Osteoblast (primary cell): ENCODE measurements around the gene PHLDA1. TPM values are rescaled to one million over a fixed set of nuclear protein-coding genes. Genes with fewer than 3 reads are reported as not detected.

Experiments
- DNase-seq: peaks from one replicate; pipeline ENCODE4 v3.0.0; 2011; ENCODE audit warnings: low spot score, mixed read lengths; ENCODE audit not compliant: insufficient read length; ENCODE audit errors: missing footprints
- H2AFZ ChIP-seq: 2 replicates; pipeline ENCODE4 v1.6.0; 2011; ENCODE audit warnings: mild to moderate bottlenecking, low read length
- H3K27ac ChIP-seq: 2 replicates; pipeline ENCODE4 v1.5.1; 2011; ENCODE audit warnings: mild to moderate bottlenecking, low read depth, low read length, moderate library complexity
- H3K27me3 ChIP-seq: 2 replicates; pipeline ENCODE4 v1.6.0; 2012; ENCODE audit warnings: mild to moderate bottlenecking, control low read depth, inconsistent platforms, low read length, moderate library complexity; ENCODE audit not compliant: insufficient read depth
- H3K36me3 ChIP-seq: 2 replicates; pipeline ENCODE4 v1.5.1; 2011; ENCODE audit warnings: mild to moderate bottlenecking, low read length, control low read depth, moderate library complexity; ENCODE audit not compliant: insufficient read depth
- H3K4me1 ChIP-seq: 2 replicates; pipeline ENCODE4 v1.5.1; 2011; ENCODE audit warnings: mild to moderate bottlenecking, low read length, control low read depth, moderate library complexity; ENCODE audit not compliant: insufficient read depth
- H3K4me2 ChIP-seq: 2 replicates; pipeline ENCODE4 v1.6.0; 2011; ENCODE audit warnings: mild to moderate bottlenecking, low read length; ENCODE audit not compliant: insufficient read depth
- H3K4me3 ChIP-seq: fragments of 200-600 bp; sonication (generic); 3 replicates; pipeline ENCODE4 v1.5.1; 2012; ENCODE audit warnings: mild to moderate bottlenecking, low read length, inconsistent platforms; ENCODE audit not compliant: insufficient read depth
- H3K79me2 ChIP-seq: 2 replicates; pipeline ENCODE4 v1.6.0; 2012; ENCODE audit warnings: mild to moderate bottlenecking, low read length, control low read depth, inconsistent platforms; ENCODE audit not compliant: insufficient read depth
- H3K9me3 ChIP-seq: 2 replicates; pipeline ENCODE4 v1.5.1; 2011; ENCODE audit warnings: low read depth, low read length, control low read depth
- H4K20me1 ChIP-seq: 2 replicates; pipeline ENCODE4 v1.6.0; 2012; ENCODE audit warnings: mild to moderate bottlenecking, low read length, control low read depth; ENCODE audit not compliant: insufficient read depth
- CTCF ChIP-seq: IDR thresholded peaks from 2 replicates; pipeline ENCODE4 v1.5.1; 2011; ENCODE audit warnings: mild to moderate bottlenecking, low read depth, low read length, moderate library complexity; ENCODE audit errors: extremely low read depth
- total RNA-seq: library from RNA; depleted of rRNA; stranded (reverse); fragments of >200 nt; gene quantifications from 2 replicates; pipeline ENCODE4 v1.2.3, GENCODE V29; 2012

PHLDA1 gene
- total RNA-seq, 1 donor = 111 TPM

GRCh38 chr12:76012644-76013043, 18.9 kb downstream of the PHLDA1 start:
- no peak for TF ChIP-seq CTCF
- Histone ChIP-seq H3K4me1 (peaks cover 14% of the 10 kb centered on the region), H3K36me3 (no peaks in the 10 kb centered on the region), H3K79me2 (no peaks in the 10 kb centered on the region), H3K4me3 (no peak overlapping the region), H3K4me2 (no peak overlapping the region), H4K20me1 (no peaks in the 10 kb centered on the region), H3K27ac (no peak overlapping the region), H2AFZ (no peak overlapping the region), H3K9me3 (no peaks in the 10 kb centered on the region), H3K27me3 (no peaks in the 10 kb centered on the region)
- DNase-seq = no peak

- H2AFZ ChIP-seq = peak overlapping the region; percentile 64
- H3K9me3 ChIP-seq = no peaks in the 10 kb centered on the region
- no peaks in the 10 kb centered on the region for H3K36me3 ChIP-seq
- peaks cover 11% of the 10 kb centered on the region for H3K4me1 ChIP-seq
- peak overlapping the region; percentile 32 for H3K27ac ChIP-seq
- no peaks in the 10 kb centered on the region for H3K79me2 ChIP-seq
- DNase-seq = peak; percentile 50
- H4K20me1 ChIP-seq = no peaks in the 10 kb centered on the region
- no peak overlapping the region for H3K4me3 ChIP-seq
- no peaks in the 10 kb centered on the region for H3K27me3 ChIP-seq
- no peak overlapping the region for H3K4me2 ChIP-seq
- TF ChIP-seq CTCF = no peak
Observed at GRCh38 chr12:76010732-76011458, 20.7 kb downstream of the PHLDA1 start.

- no peak for DNase-seq
- Histone ChIP-seq H3K27me3 (no peaks in the 10 kb centered on the region), H3K9me3 (no peaks in the 10 kb centered on the region), H3K36me3 (no peaks in the 10 kb centered on the region), H2AFZ (no peak overlapping the region), H3K4me3 (no peak overlapping the region), H3K79me2 (no peaks in the 10 kb centered on the region), H3K27ac (no peak overlapping the region), H4K20me1 (no peaks in the 10 kb centered on the region), H3K4me2 (no peak overlapping the region), H3K4me1 (peaks cover 8% of the 10 kb centered on the region)
- no peak for TF ChIP-seq CTCF
Observed at GRCh38 chr12:76008428-76008827, 23.1 kb downstream of the PHLDA1 start.

- H3K9me3 ChIP-seq = no peaks in the 10 kb centered on the region
- H3K27ac ChIP-seq = no peak overlapping the region
- H2AFZ ChIP-seq = no peak overlapping the region
- no peak for TF ChIP-seq CTCF
- peaks cover 8% of the 10 kb centered on the region for H3K4me1 ChIP-seq
- no peaks in the 10 kb centered on the region for H3K27me3 ChIP-seq
- H3K4me3 ChIP-seq = no peak overlapping the region
- H4K20me1 ChIP-seq = no peaks in the 10 kb centered on the region
- no peak for DNase-seq
- no peak overlapping the region for H3K4me2 ChIP-seq
- H3K79me2 ChIP-seq = no peaks in the 10 kb centered on the region
- H3K36me3 ChIP-seq = no peaks in the 10 kb centered on the region
Observed at GRCh38 chr12:76007640-76008039, 23.9 kb downstream of the PHLDA1 start.
